ENCODE measurements around the gene CLEC19A. TPM values are rescaled to one million over a fixed set of nuclear protein-coding genes. Genes with fewer than 3 reads are reported as not detected.

The CLEC19A gene
- total and polyA plus RNA-seq, 2 donors (not counting 3 experiments of a cell fraction or from before 2014, with no cell fraction given) = not detected

- Histone ChIP-seq H2AFZ (ENCODE audit: low read depth, low read length) (no peak overlapping the region), H3K27ac (ENCODE audit: insufficient read depth, low read depth, low read length) (no peak overlapping the region), H3K9ac (replicated peaks; ENCODE audit: extremely low read depth, insufficient read depth, low read length) (no peak overlapping the region), H3K9me1 (replicated peaks; ENCODE audit: control insufficient read depth, extremely low read depth, insufficient read depth, low read length) (no peaks in the 10 kb centered on the region), H3K4me3 (replicated peaks in 1 of 3; ENCODE audit: insufficient read depth in 1 of 3, low read depth in 1 of 3, low read length in 3 of 3) (no peak overlapping the region), H4K20me1 (replicated peaks; ENCODE audit: control insufficient read depth, extremely low read depth, insufficient read depth, low read length) (no peaks in the 10 kb centered on the region), H3K9me3 (replicated peaks; ENCODE audit: control insufficient read depth, insufficient read depth, low read length) (no peaks in the 10 kb centered on the region), H3K4me1 (ENCODE audit: control insufficient read depth, extremely low read depth, insufficient read depth, low read length) (no peaks in the 10 kb centered on the region), H3K36me3 (ENCODE audit: control insufficient read depth in 2 of 2, extremely low read depth in 1 of 2, insufficient read depth in 2 of 2, low read length in 2 of 2) (no peaks in the 10 kb centered on the region), H3K27me3 (ENCODE audit: control insufficient read depth in 2 of 2, insufficient read depth in 2 of 2, low read length in 2 of 2) (no peaks in the 10 kb centered on the region), H3K4me2 (ENCODE audit: insufficient read depth, low read length) (no peak overlapping the region), H3K79me2 (ENCODE audit: control insufficient read depth, insufficient read depth, low read length) (no peaks in the 10 kb centered on the region)
- no peak for FAIRE-seq
- no peak for DNase-seq (ENCODE audit: low read depth, low spot score)
- dilution Hi-C loops (cut with MboI; ENCODE audit: extremely low pct_ligation_motif_present, low sequenced_read_pairs) (no loop called here), intact Hi-C loops (cut with micrococcal nuclease) (no loop called here)
- TF ChIP-seq FOS (IDR thresholded peaks at IDR 0.05; ENCODE audit: borderline replicate concordance, insufficient read depth, low read length) (no peak), EZH2 (IDR thresholded peaks at IDR 0.05; ENCODE audit: borderline replicate concordance, low read depth, low read length, severe bottlenecking) (no peak), JUN (IDR thresholded peaks at IDR 0.05; ENCODE audit: borderline replicate concordance, insufficient read depth, insufficient read length, low read depth) (no peak), MYC (IDR thresholded peaks at IDR 0.05; ENCODE audit: low read depth, low read length) (no peak), POLR2A (IDR thresholded peaks at IDR 0.05; ENCODE audit: low read depth, low read length) (no peak), GATA2 (IDR thresholded peaks at IDR 0.05; ENCODE audit: insufficient read depth, insufficient read length, low read depth, low read length) (no peak), CTCF (IDR thresholded peaks at IDR 0.05; ENCODE audit: extremely low read depth in 1 of 2, insufficient read depth in 1 of 2, low read depth in 1 of 2, low read length in 2 of 2) (no peak), POLR2AphosphoS5 (IDR thresholded peaks at IDR 0.05; ENCODE audit: insufficient read depth, low read depth, low read length) (no peak), MAX (IDR thresholded peaks at IDR 0.05; ENCODE audit: insufficient read depth, insufficient read length) (no peak)
- BruUV-seq (replicated peaks) = no TSS peak
- ChIA-PET CTCF (no interaction called here), POLR2A (no interaction called here)
Observed at GRCh38 chr16:19344224-19344801, 58.8 kb downstream of the CLEC19A start.

Data from endothelial cell of umbilical vein (primary cell).